KBM-7 (cell line): ENCODE results near the gene RASGEF1C.
"Not testable (repeated sequence)": the region's sequence is repeated elsewhere in the genome, so short reads cannot be mapped to it uniquely, and the experiment has no call there.

ENCODE experiments used
- DNase-seq: peaks from one replicate; pipeline ENCODE4 v3.0.0-alpha.2; 2015
- in situ Hi-C: fragments of 300-500 bp; cut with MboI; formaldehyde crosslinking; loops from 2 replicates; pipeline ENCODE4 v1.14.3; 2020; ENCODE audit warnings: low sequenced_read_pairs, low pct_unique_long_range_greater_than_20kb, mixed read lengths

The RASGEF1C gene

GRCh38 chr5:180097926-180098325 is 111.1 kb downstream of the RASGEF1C start:
- in situ Hi-C loops = no loop called here
- DNase-seq = no peak

- DNase-seq = no peak
- in situ Hi-C loops = no loop called here
Measured at GRCh38 chr5:180097163-180097894, 111.7 kb downstream of the RASGEF1C start.

- in situ Hi-C loops = no loop called here
- no peak for DNase-seq
Measured at GRCh38 chr5:180096616-180097015, 112.4 kb downstream of the RASGEF1C start.

GRCh38 chr5:180095545-180095944 is 113.5 kb downstream of the RASGEF1C start:
- in situ Hi-C loops = no loop called here

GRCh38 chr5:180093651-180094382 is 115.2 kb downstream of the RASGEF1C start:
- peak; percentile 96 for DNase-seq
- in situ Hi-C loops = no loop called here

More at GRCh38 chr5:180095545-180095944, 113.5 kb downstream of the RASGEF1C start:
- no peak for DNase-seq

- DNase-seq = no peak
- in situ Hi-C loops = no loop called here
Measured at GRCh38 chr5:180093241-180093640, 115.8 kb downstream of the RASGEF1C start.

GRCh38 chr5:180090769-180091546 is 118.1 kb downstream of the RASGEF1C start:
- peak; percentile 77 for DNase-seq

GRCh38 chr5:180090098-180090768 is 118.8 kb downstream of the RASGEF1C start:
- in situ Hi-C loops = no loop called here

More at GRCh38 chr5:180090769-180091546, 118.1 kb downstream of the RASGEF1C start:
- in situ Hi-C loops = no loop called here

GRCh38 chr5:180089628-180090027 is 119.4 kb downstream of the RASGEF1C start:
- in situ Hi-C loops, DNase-seq: not testable (repeated sequence)

More at GRCh38 chr5:180090098-180090768, 118.8 kb downstream of the RASGEF1C start:
- peak; percentile 92 for DNase-seq

- in situ Hi-C loops = no loop called here
Measured at GRCh38 chr5:180088561-180088960, 120.5 kb downstream of the RASGEF1C start.

GRCh38 chr5:180086816-180087399 is 122.1 kb downstream of the RASGEF1C start:
- no peak for DNase-seq
- in situ Hi-C loops = no loop called here

More at GRCh38 chr5:180088561-180088960, 120.5 kb downstream of the RASGEF1C start:
- DNase-seq = no peak

- peak; percentile 41 for DNase-seq
- in situ Hi-C loops = no loop called here
Measured at GRCh38 chr5:180085837-180086236, 123.2 kb downstream of the RASGEF1C start.

- in situ Hi-C loops = no loop called here
- DNase-seq = peak; percentile 84
Measured at GRCh38 chr5:180084638-180085561, 124.1 kb downstream of the RASGEF1C start.

GRCh38 chr5:180083529-180084060 is 125.4 kb downstream of the RASGEF1C start:
- no peak for DNase-seq
- in situ Hi-C loops = no loop called here

- no peak for DNase-seq
- in situ Hi-C loops = no loop called here
Measured at GRCh38 chr5:180082633-180083420, 126.2 kb downstream of the RASGEF1C start.

- in situ Hi-C loops = no loop called here
- DNase-seq = no peak
Measured at GRCh38 chr5:180081481-180081880, 127.5 kb downstream of the RASGEF1C start.
